ENCODE data around the gene PI16.
A peak's percentile ranks its signal among the peaks of the same experiment; 100 is the strongest.

PI16 gene

GRCh38 chr6:36953931-36954261 lies 642 bp upstream of the PI16 start:
- no peak for TF ChIP-seq JUND (IDR thresholded peaks at IDR 0.05; ENCODE audit: low read depth)
- no peak for DNase-seq (ENCODE audit: low read depth in 1 of 2, low spot score in 1 of 2)
- in situ Hi-C loops (cut with HindIII; ENCODE audit: low pct_unique_long_range_greater_than_20kb, low sequenced_read_pairs): no loop called here

DNA sequence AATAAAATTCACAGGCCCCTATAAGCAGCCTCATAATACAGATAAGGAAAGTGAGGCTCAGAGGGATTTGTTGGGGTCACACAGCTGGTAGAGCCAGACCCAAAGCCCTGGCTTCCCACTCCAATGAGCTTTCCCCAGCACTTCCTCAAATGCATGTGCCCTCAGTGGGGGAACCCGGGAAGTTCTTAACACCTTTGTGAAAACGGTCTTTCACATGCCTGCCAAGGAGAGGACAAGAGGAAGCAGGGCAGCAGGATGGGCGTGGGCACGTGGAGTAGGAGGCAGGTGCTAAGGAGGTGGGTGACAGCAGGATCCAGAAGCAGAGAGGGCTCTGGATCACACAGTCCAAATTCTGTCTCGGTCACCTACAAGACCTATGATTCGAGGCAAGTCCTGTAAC lies 598 bp downstream of the PI16 start:
- DNase-seq (ENCODE audit: low read depth in 1 of 2, low spot score in 1 of 2): no peak
- in situ Hi-C loops (cut with HindIII; ENCODE audit: low pct_unique_long_range_greater_than_20kb, low sequenced_read_pairs): no loop called here
- TF ChIP-seq JUND (IDR thresholded peaks at IDR 0.05; ENCODE audit: low read depth): no peak

- no peak for TF ChIP-seq JUND (IDR thresholded peaks at IDR 0.05; ENCODE audit: low read depth)
- no peak for DNase-seq (ENCODE audit: low read depth in 1 of 2, low spot score in 1 of 2)
- in situ Hi-C loops (cut with HindIII; ENCODE audit: low pct_unique_long_range_greater_than_20kb, low sequenced_read_pairs): no loop called here
These were observed 1.3 kb downstream of the PI16 start for GRCh38 chr6:36955671-36956445.

- in situ Hi-C loops (cut with HindIII; ENCODE audit: low pct_unique_long_range_greater_than_20kb, low sequenced_read_pairs): no loop called here
- no peak for DNase-seq (ENCODE audit: low read depth in 1 of 2, low spot score in 1 of 2)
- TF ChIP-seq JUND (IDR thresholded peaks at IDR 0.05; ENCODE audit: low read depth): no peak
These were observed 1.9 kb downstream of the PI16 start for GRCh38 chr6:36956446-36956820.

GRCh38 chr6:36957773-36958271 lies 3.3 kb downstream of the PI16 start:
- no peak for TF ChIP-seq JUND (IDR thresholded peaks at IDR 0.05; ENCODE audit: low read depth)
- DNase-seq (ENCODE audit: low read depth in 1 of 2, low spot score in 1 of 2): no peak
- in situ Hi-C loops (cut with HindIII; ENCODE audit: low pct_unique_long_range_greater_than_20kb, low sequenced_read_pairs): no loop called here

GRCh38 chr6:36958775-36959554 lies 4.4 kb downstream of the PI16 start:
- in situ Hi-C loops (cut with HindIII; ENCODE audit: low pct_unique_long_range_greater_than_20kb, low sequenced_read_pairs): no loop called here
- DNase-seq (ENCODE audit: low read depth in 1 of 2, low spot score in 1 of 2): no peak
- no peak for TF ChIP-seq JUND (IDR thresholded peaks at IDR 0.05; ENCODE audit: low read depth)

- no peak for TF ChIP-seq JUND (IDR thresholded peaks at IDR 0.05; ENCODE audit: low read depth)
- DNase-seq (ENCODE audit: low read depth in 1 of 2, low spot score in 1 of 2): no peak
- in situ Hi-C loops (cut with HindIII; ENCODE audit: low pct_unique_long_range_greater_than_20kb, low sequenced_read_pairs): no loop called here
These were observed 5.2 kb downstream of the PI16 start for GRCh38 chr6:36959555-36960250.

DNA sequence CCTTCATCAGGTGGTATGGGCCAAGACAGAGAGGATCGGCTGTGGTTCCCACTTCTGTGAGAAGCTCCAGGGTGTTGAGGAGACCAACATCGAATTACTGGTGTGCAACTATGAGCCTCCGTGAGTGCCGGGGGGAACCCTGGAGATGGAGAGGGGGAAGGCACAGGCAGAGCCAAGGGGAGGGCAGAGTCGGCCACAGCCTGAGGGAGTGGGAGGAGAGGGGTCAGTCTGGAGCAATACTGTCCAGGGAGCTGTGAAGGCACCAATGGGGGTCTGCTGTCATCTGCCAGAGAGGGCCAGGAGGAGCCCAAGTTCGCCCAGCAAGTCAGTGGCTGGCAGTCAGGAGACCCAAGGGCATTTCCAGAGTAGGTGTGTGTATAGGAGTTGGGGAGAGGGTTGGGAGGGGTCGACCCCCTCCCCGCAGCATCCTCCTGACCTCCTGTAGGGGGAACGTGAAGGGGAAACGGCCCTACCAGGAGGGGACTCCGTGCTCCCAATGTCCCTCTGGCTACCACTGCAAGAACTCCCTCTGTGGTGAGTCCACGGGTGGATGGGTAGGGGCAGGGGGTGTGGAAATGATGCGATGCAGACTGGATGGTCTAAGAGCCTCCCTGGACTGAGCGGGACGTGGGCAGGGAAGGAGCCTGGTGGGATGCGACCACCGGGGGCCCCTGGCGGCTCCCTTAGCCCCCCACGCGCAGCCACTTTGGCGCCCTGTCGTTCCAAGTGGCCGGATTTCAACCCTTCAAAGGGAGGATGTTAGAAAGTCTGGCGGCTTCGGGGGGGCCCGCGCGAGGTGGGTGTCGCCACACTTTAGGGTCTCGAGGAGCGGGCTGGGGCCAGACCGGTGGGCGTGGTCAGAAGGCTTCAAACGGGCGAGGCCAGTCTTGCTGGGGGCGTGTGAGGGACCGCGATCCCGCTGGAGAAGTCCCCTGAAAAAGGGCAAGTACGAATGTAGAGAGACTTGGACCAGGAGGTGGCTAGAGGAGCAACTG lies 7.2 kb downstream of the PI16 start:
- no peak for DNase-seq (ENCODE audit: low read depth in 1 of 2, low spot score in 1 of 2)
- TF ChIP-seq JUND (IDR thresholded peaks at IDR 0.05; ENCODE audit: low read depth): no peak
- in situ Hi-C loops (cut with HindIII; ENCODE audit: low pct_unique_long_range_greater_than_20kb, low sequenced_read_pairs): no loop called here

DNA sequence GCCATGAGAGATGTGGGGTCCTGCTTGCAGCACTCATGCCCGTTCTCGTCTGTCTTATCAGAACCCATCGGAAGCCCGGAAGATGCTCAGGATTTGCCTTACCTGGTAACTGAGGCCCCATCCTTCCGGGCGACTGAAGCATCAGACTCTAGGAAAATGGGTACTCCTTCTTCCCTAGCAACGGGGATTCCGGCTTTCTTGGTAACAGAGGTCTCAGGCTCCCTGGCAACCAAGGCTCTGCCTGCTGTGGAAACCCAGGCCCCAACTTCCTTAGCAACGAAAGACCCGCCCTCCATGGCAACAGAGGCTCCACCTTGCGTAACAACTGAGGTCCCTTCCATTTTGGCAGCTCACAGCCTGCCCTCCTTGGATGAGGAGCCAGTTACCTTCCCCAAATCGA lies 8.3 kb downstream of the PI16 start:
- DNase-seq (ENCODE audit: low read depth in 1 of 2, low spot score in 1 of 2): peak in 1 of 2 experiments; percentile 33
- in situ Hi-C loops (cut with HindIII; ENCODE audit: low pct_unique_long_range_greater_than_20kb, low sequenced_read_pairs): no loop called here
- no peak for TF ChIP-seq JUND (IDR thresholded peaks at IDR 0.05; ENCODE audit: low read depth)

GRCh38 chr6:36963451-36964290 lies 9.1 kb downstream of the PI16 start:
- in situ Hi-C loops (cut with HindIII; ENCODE audit: low pct_unique_long_range_greater_than_20kb, low sequenced_read_pairs): no loop called here
- no peak for DNase-seq (ENCODE audit: low read depth in 1 of 2, low spot score in 1 of 2)
- TF ChIP-seq JUND (IDR thresholded peaks at IDR 0.05; ENCODE audit: low read depth): no peak

- in situ Hi-C loops (cut with HindIII; ENCODE audit: low pct_unique_long_range_greater_than_20kb, low sequenced_read_pairs): no loop called here
- no peak for TF ChIP-seq JUND (IDR thresholded peaks at IDR 0.05; ENCODE audit: low read depth)
These were observed 9.8 kb downstream of the PI16 start for GRCh38 chr6:36964349-36964748.

More at GRCh38 chr6:36964349-36964748, 9.8 kb downstream of the PI16 start:
- no peak for DNase-seq (ENCODE audit: low read depth in 1 of 2, low spot score in 1 of 2)

Data from T47D (cell line).